Mesenchymal stem cell (in vitro differentiated cells and primary cell): ENCODE data around the gene RPTOR.

ENCODE experiments used
- DNase-seq: peaks from one replicate; pipeline ENCODE4 v3.0.0-alpha.2; 2013
- H2AFZ ChIP-seq: one replicate; pipeline ENCODE4 v1.6.1; 2013; ENCODE audit warnings: low read depth, mild to moderate bottlenecking, control low read depth, inconsistent platforms, low read length, moderate library complexity
- H2AK5ac ChIP-seq: 2 replicates; pipeline ENCODE4 v1.6.1; 2013; ENCODE audit warnings: low read length, moderate library complexity, mild to moderate bottlenecking, inconsistent platforms; ENCODE audit not compliant: severe bottlenecking
- H2BK120ac ChIP-seq: one replicate; pipeline ENCODE4 v1.6.1; 2013; ENCODE audit warnings: low read depth, mild to moderate bottlenecking, inconsistent platforms, low read length, moderate library complexity
- H2BK12ac ChIP-seq, 2 experiments: one replicate each; pipeline ENCODE4 v1.6.1; 2013; ENCODE audit warnings: inconsistent platforms in 2 of 2, low read length in 2 of 2, mild to moderate bottlenecking in 2 of 2, moderate library complexity in 2 of 2, control low read depth in 1 of 2
- H2BK15ac ChIP-seq: one replicate; pipeline ENCODE4 v1.6.1; 2013; ENCODE audit warnings: mild to moderate bottlenecking, low read depth, inconsistent platforms; ENCODE audit not compliant: poor library complexity, severe bottlenecking
- H2BK5ac ChIP-seq: 2 replicates; pipeline ENCODE4 v1.6.1; 2013; ENCODE audit warnings: low read depth, mild to moderate bottlenecking, low read length, control low read depth, inconsistent platforms; ENCODE audit not compliant: poor library complexity, severe bottlenecking
- H3K14ac ChIP-seq, 2 experiments: one replicate each; pipeline ENCODE4 v1.6.1; 2013; ENCODE audit warnings: inconsistent platforms in 2 of 2, low read length in 2 of 2, control low read depth in 1 of 2, mild to moderate bottlenecking in 1 of 2, moderate library complexity in 1 of 2
- H3K18ac ChIP-seq, 2 experiments: one replicate each; pipeline ENCODE4 v1.6.1; 2013; ENCODE audit warnings: inconsistent platforms in 2 of 2, low read length in 2 of 2, control low read depth in 1 of 2, low read depth in 1 of 2, mild to moderate bottlenecking in 1 of 2
- H3K23ac ChIP-seq, 2 experiments: one replicate each; pipeline ENCODE4 v1.6.1; 2013; ENCODE audit warnings: inconsistent platforms in 2 of 2, low read length in 2 of 2, mild to moderate bottlenecking in 2 of 2, moderate library complexity in 2 of 2, control low read depth in 1 of 2
- H3K27ac ChIP-seq: 2 replicates; pipeline ENCODE4 v1.5.1; 2013; ENCODE audit warnings: mild to moderate bottlenecking, moderate library complexity, low read length, control low read depth, inconsistent platforms; ENCODE audit not compliant: poor library complexity, severe bottlenecking
- H3K27me3 ChIP-seq, 2 experiments: 2 replicates each; pipeline versions ENCODE4 v1.6.1 to v1.7.0; 2013; ENCODE audit warnings: low read length in 2 of 2, mild to moderate bottlenecking in 2 of 2, moderate library complexity in 2 of 2, control low read depth in 1 of 2, inconsistent platforms in 1 of 2; ENCODE audit not compliant: control insufficient read depth in 1 of 2, insufficient read depth in 1 of 2
- H3K36me3 ChIP-seq, 2 experiments: 2 replicates each; pipeline versions ENCODE4 v1.6.1 to v1.7.0; 2013; ENCODE audit warnings: low read length in 2 of 2, control low read depth in 1 of 2, inconsistent platforms in 1 of 2, low read depth in 1 of 2, mild to moderate bottlenecking in 1 of 2; ENCODE audit not compliant: insufficient read depth in 2 of 2, control insufficient read depth in 1 of 2
- H3K4ac ChIP-seq, 2 experiments: one replicate each; pipeline ENCODE4 v1.6.1; 2013; ENCODE audit warnings: inconsistent platforms in 2 of 2, low read length in 2 of 2, mild to moderate bottlenecking in 2 of 2, moderate library complexity in 2 of 2, control low read depth in 1 of 2, low read depth in 1 of 2
- H3K4me1 ChIP-seq: 2 replicates; pipeline ENCODE4 v1.6.1; 2013; ENCODE audit warnings: low read depth, low read length, control low read depth; ENCODE audit not compliant: control insufficient read depth, insufficient read depth
- H3K4me2 ChIP-seq: 2 replicates; pipeline ENCODE4 v1.6.1; 2013; ENCODE audit warnings: low read length, mild to moderate bottlenecking, inconsistent platforms; ENCODE audit not compliant: poor library complexity, severe bottlenecking
- H3K4me3 ChIP-seq, 2 experiments: 2 replicates each; pipeline versions ENCODE4 v1.5.1 to v1.7.0; 2013; ENCODE audit warnings: low read length in 2 of 2, mild to moderate bottlenecking in 2 of 2, control low read depth in 1 of 2, low read depth in 1 of 2; ENCODE audit not compliant: insufficient read depth in 1 of 2
- H3K79me1 ChIP-seq: replicated peaks from 2 replicates; pipeline ENCODE4 v1.6.1; 2013; ENCODE audit warnings: mild to moderate bottlenecking, control low read depth, low read length, inconsistent platforms; ENCODE audit not compliant: poor library complexity, severe bottlenecking
- H3K9ac ChIP-seq: 2 replicates; pipeline ENCODE4 v1.7.0; 2013; ENCODE audit warnings: mild to moderate bottlenecking, low read length, moderate library complexity
- H3K9me3 ChIP-seq: 2 replicates; pipeline ENCODE4 v1.7.0; 2013; ENCODE audit warnings: mild to moderate bottlenecking, low read length; ENCODE audit not compliant: control insufficient read depth
- H4K8ac ChIP-seq: one replicate; pipeline ENCODE4 v1.6.1; 2013; ENCODE audit warnings: inconsistent platforms, mild to moderate bottlenecking, low read length, moderate library complexity
- H4K91ac ChIP-seq: one replicate; pipeline ENCODE4 v1.6.1; 2013; ENCODE audit warnings: mild to moderate bottlenecking, low read length, inconsistent platforms
- WGBS: methylation state at CpG from one replicate; pipeline ENCODE4 v1.1.7; 2013; ENCODE audit warnings: mixed read lengths; 5-methylcytosine and 5-hydroxymethylcytosine counted together

RPTOR gene

DNA sequence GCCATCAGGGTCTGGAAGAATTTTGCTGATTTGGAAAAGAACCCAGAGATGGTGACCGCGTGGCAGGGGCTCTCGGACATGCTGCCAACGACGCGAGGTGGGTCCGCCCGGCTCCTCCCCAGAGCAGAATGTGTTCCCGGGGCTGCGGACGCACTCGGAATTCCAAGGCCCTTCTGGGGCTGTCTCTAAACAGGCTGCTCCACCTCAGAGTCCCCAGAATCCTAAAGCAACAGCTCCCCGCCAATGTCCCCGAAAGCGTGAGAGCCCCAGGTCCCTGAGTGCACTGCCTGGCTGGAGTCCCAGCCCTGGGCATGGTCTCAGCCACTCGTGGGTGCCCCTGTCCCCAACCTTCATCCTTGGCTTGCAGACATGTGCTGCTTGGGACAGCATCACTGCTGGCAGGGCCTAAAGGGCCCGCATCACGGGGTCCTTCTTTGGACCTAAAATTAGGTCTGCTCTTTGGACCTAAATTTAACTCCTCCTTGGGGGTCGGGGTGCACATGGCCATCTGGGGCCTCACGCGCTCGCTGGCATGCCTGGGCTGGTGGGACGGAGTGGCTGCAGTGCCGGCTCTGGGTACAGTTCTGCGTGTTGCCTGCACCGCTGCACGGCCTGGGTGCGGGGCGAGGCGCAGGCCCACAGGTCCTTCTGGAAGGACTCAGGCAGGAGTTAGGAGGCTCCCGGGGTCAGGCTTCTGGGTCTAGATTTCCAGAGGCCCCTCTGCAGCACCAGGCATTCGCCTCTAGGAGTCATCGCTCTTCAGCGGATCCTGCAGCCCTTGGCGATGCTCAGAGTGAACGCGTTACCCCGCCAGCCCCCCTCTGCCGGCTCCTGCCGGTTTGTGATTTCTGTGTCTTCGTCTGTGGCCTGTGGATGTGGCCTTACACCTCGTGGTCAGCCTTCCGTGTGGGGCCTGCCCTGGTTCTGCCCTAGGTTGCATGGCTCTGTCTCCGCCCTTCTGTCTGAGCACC is 405.1 kb downstream of the RPTOR start:
- no peak for DNase-seq
- no peak overlapping the region for H4K8ac ChIP-seq
- no peak overlapping the region for H2BK5ac ChIP-seq
- H3K4me2 ChIP-seq, result no peak overlapping the region
- H4K91ac ChIP-seq, result no peak overlapping the region
- no peak overlapping the region for H2AFZ ChIP-seq
- no peak overlapping the region for H3K4me3 ChIP-seq
- no peaks in the 10 kb centered on the region for H3K4me1 ChIP-seq
- no peak overlapping the region for H3K4ac ChIP-seq
- no peaks in the 10 kb centered on the region for H3K9me3 ChIP-seq
- H3K36me3 ChIP-seq, result peaks cover 66 to 82% of the 10 kb centered on the region in 2 experiments
- H3K18ac ChIP-seq, result no peak overlapping the region
- no peak overlapping the region for H2BK15ac ChIP-seq
- H2AK5ac ChIP-seq, result no peak overlapping the region
- no peak overlapping the region for H3K27ac ChIP-seq
- H2BK12ac ChIP-seq, result no peak overlapping the region
- no peak overlapping the region for H3K23ac ChIP-seq
- no peaks in the 10 kb centered on the region for H3K27me3 ChIP-seq
- H2BK120ac ChIP-seq, result no peak overlapping the region
- WGBS, result 96% methylated on average over 44 of the region's 44 CpGs
- no peak overlapping the region for H3K9ac ChIP-seq
- H3K79me1 ChIP-seq, result no peaks in the 10 kb centered on the region
- no peak overlapping the region for H3K14ac ChIP-seq

DNA sequence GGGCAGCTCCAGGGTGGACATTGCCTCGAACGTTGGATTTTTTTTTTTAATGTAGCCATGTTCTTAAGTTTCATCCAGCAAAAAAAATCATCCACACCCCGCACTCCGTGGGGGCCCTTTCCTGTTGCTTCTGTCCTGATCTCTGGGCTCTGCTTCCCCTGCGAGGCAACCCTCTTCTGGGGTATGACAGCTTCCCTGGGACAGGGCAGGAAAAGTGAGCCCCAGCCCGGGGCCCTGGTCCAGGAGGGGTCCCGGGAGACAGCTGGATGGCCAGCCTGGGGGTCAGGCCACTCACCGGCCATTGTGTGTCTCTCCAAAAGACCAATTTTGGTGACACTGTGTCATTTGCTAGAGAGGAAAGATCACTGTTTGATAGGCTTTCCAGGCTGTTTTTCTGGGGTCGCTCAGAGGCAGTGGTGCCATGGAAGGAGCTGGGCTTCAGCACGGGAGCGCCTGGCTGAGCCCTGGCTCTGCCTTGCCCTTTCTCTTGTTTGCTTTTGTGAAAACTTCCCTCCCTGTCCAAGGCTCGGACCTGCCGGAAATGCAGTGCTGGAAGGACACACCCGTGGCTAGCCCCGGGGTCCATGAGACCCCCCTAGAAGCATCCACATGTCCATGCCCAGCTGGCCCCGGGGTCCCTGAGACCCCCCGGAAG is 406.0 kb downstream of the RPTOR start:
- no peak overlapping the region for H3K14ac ChIP-seq
- H3K23ac ChIP-seq, result no peak overlapping the region
- H3K4ac ChIP-seq, result no peak overlapping the region
- H3K9me3 ChIP-seq, result no peaks in the 10 kb centered on the region
- no peak overlapping the region for H2BK5ac ChIP-seq
- no peak overlapping the region for H3K4me2 ChIP-seq
- WGBS, result 97% methylated on average over 17 of the region's 17 CpGs
- no peak overlapping the region for H3K9ac ChIP-seq
- H3K27me3 ChIP-seq, result no peaks in the 10 kb centered on the region
- H3K79me1 ChIP-seq, result no peaks in the 10 kb centered on the region
- H3K36me3 ChIP-seq, result peaks cover 65 to 82% of the 10 kb centered on the region in 2 experiments
- H3K4me3 ChIP-seq, result no peak overlapping the region
- H3K4me1 ChIP-seq, result no peaks in the 10 kb centered on the region
- no peak overlapping the region for H3K27ac ChIP-seq
- H3K18ac ChIP-seq, result no peak overlapping the region
- no peak overlapping the region for H2BK12ac ChIP-seq
- H2BK120ac ChIP-seq, result no peak overlapping the region
- H2AK5ac ChIP-seq, result no peak overlapping the region
- no peak for DNase-seq
- no peak overlapping the region for H2BK15ac ChIP-seq
- H4K8ac ChIP-seq, result no peak overlapping the region
- H2AFZ ChIP-seq, result no peak overlapping the region
- no peak overlapping the region for H4K91ac ChIP-seq

DNA sequence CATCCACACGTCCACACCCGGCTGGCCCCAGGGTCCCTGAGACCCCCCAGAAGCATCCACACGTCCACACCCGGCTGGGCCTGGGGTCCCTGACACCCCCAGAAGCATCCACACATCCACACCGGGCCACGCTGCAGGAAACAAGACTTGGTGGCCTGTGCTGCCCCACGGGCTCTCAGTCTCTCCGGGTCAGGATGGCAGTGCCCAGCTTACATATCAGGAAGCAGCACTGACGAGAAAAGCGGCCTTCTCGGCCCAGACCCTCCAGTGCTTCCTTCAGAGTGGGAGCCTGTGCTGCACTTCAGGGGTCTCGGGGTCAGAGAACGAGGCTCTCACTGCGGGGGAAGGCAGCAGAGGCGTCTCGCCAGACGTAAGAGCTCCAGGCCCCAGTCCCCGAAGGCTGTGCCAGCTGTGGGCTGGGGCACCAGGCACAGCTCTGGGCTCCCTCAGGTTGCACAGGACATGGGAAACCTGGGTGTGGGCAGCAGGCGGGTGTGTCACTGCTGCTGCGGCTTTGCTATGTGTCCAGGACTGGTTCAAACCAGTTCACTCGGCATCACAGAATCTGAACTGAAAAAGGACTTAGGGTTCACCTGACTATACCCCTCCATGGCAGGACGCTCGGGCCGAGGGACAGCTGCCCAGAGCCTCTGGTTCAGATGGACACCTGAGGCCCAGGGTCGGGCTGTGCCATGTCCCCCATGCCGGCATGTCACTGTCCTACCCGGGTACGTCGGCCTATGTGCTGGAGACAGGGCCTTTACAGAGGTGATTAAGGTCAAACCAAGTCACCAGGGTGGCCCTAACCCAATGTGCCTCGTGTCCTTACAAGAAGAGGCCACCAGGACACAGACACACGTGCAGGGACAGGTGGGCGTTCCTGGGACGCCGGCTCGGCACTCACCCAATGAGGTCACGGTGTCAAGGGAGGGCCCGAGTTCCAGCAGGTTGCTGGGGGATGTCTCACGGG is 406.8 kb downstream of the RPTOR start:
- Histone ChIP-seq H2BK12ac (no peak overlapping the region), H3K23ac (no peak overlapping the region), H3K27ac (no peak overlapping the region), H3K18ac (no peak overlapping the region), H2AK5ac (no peak overlapping the region), H3K9me3 (no peaks in the 10 kb centered on the region), H2AFZ (no peak overlapping the region), H3K14ac (no peak overlapping the region), H2BK5ac (no peak overlapping the region), H4K8ac (no peak overlapping the region), H2BK15ac (no peak overlapping the region), H3K4me2 (no peak overlapping the region), H3K27me3 (no peaks in the 10 kb centered on the region), H3K36me3 (peaks cover 57 to 77% of the 10 kb centered on the region in 2 experiments), H3K4ac (no peak overlapping the region), H3K4me3 (no peak overlapping the region), H2BK120ac (no peak overlapping the region), H3K9ac (no peak overlapping the region), H3K79me1 (no peaks in the 10 kb centered on the region), H3K4me1 (no peaks in the 10 kb centered on the region), H4K91ac (no peak overlapping the region)
- 96% methylated on average over 38 of the region's 38 CpGs for WGBS
- no peak for DNase-seq
